H1 (cell line): ENCODE results near the gene PPIH. TPM values are rescaled to one million over a fixed set of nuclear protein-coding genes. Genes with fewer than 3 reads are reported as not detected.

Experiments used
- CTCF ChIA-PET: fragments of 300-600 bp; sonication (Branson Sonifier 250); formaldehyde crosslinking; loops from one replicate; lab custom pipeline; 2021; ENCODE audit not compliant: partially characterized antibody; lab: Charles Lee
- POLR2A ChIA-PET: fragments of 300-600 bp; sonication (Branson Sonifier 250); formaldehyde crosslinking; loops from one replicate; lab custom pipeline; 2021; ENCODE audit warnings: inconsistent platforms; ENCODE audit not compliant: partially characterized antibody; lab: Charles Lee
- DNase-seq, 2 experiments: peaks; one replicate each; pipeline versions ENCODE4 v3.0.0 to v3.0.0-alpha.2; 2010 to 2022; ENCODE audit warnings: low spot score in 2 of 2, low read depth in 1 of 2, mixed read lengths in 1 of 2
- FAIRE-seq: peaks from 2 replicates; lab custom pipeline; 2011; peaks lifted over from hg19 to GRCh38; lab: Jason Lieb, UNC
- H2AFZ ChIP-seq: 2 replicates; pipeline ENCODE4 v1.8.1; 2012; ENCODE audit warnings: low read length, inconsistent platforms
- H2AK5ac ChIP-seq: 2 replicates; pipeline ENCODE4 v1.6.1; 2013; ENCODE audit warnings: low read depth, low read length
- H2BK120ac ChIP-seq: replicated peaks from 2 replicates; pipeline ENCODE3; 2013; ENCODE audit warnings: low read depth, low read length, inconsistent platforms
- H2BK12ac ChIP-seq: 2 replicates; pipeline ENCODE4 v1.6.1; 2013; ENCODE audit warnings: low read depth, low read length
- H2BK15ac ChIP-seq: 2 replicates; pipeline ENCODE4 v1.6.1; 2013; ENCODE audit warnings: low read length
- H2BK20ac ChIP-seq: 2 replicates; pipeline ENCODE4 v1.6.1; 2013; ENCODE audit warnings: low read length
- H2BK5ac ChIP-seq: 2 replicates; pipeline ENCODE4 v1.6.1; 2013; ENCODE audit warnings: low read depth, low read length
- H3K14ac ChIP-seq: 2 replicates; pipeline ENCODE4 v1.6.1; 2013; ENCODE audit warnings: inconsistent platforms; ENCODE audit not compliant: insufficient read length
- H3K18ac ChIP-seq: 2 replicates; pipeline ENCODE4 v1.6.1; 2013; ENCODE audit warnings: low read length; ENCODE audit errors: extremely low read depth
- H3K23ac ChIP-seq: 2 replicates; pipeline ENCODE4 v1.6.1; 2013; ENCODE audit warnings: inconsistent platforms; ENCODE audit not compliant: insufficient read length
- H3K23me2 ChIP-seq: 2 replicates; pipeline ENCODE4 v1.6.1; 2013; ENCODE audit warnings: low read depth, low read length
- H3K27ac ChIP-seq: 2 replicates; pipeline ENCODE4 v1.6.1; 2011; ENCODE audit warnings: low read depth, low read length, inconsistent platforms
- H3K27me3 ChIP-seq, 4 experiments: replicated peaks in 1 of 4; 1 replicate in 1 of 4; 2 replicates in 3 of 4; pipeline versions ENCODE4 v1.6.1 to v1.8.1; 2011 to 2013; ENCODE audit warnings: low read length in 3 of 4, mild to moderate bottlenecking in 3 of 4, inconsistent platforms in 2 of 4, mixed read lengths in 2 of 4, moderate library complexity in 1 of 4; ENCODE audit not compliant: control insufficient read depth in 3 of 4, insufficient read depth in 3 of 4; ENCODE audit errors: extremely low read depth in 1 of 4
- H3K36me3 ChIP-seq, 4 experiments: 2 replicates each; pipeline versions ENCODE4 v1.6.1 to v1.8.1; 2011 to 2013; ENCODE audit warnings: mild to moderate bottlenecking in 4 of 4, low read length in 3 of 4, moderate library complexity in 2 of 4, control low read depth in 1 of 4, inconsistent platforms in 1 of 4; ENCODE audit not compliant: insufficient read depth in 4 of 4, control insufficient read depth in 2 of 4
- H3K4ac ChIP-seq: replicated peaks from 2 replicates; pipeline ENCODE3; 2013; ENCODE audit warnings: low read length, low read depth, mixed read lengths, inconsistent platforms; ENCODE audit not compliant: insufficient read length
- H3K4me1 ChIP-seq, 4 experiments: replicated peaks in 1 of 4; 1 replicate in 1 of 4; 2 replicates in 3 of 4; pipeline versions ENCODE4 v1.6.1 to v1.8.1; 2011 to 2013; ENCODE audit warnings: low read length in 3 of 4, inconsistent platforms in 2 of 4, mixed read lengths in 1 of 4; ENCODE audit not compliant: insufficient read depth in 4 of 4, control insufficient read depth in 3 of 4
- H3K4me2 ChIP-seq, 2 experiments: 2 replicates each; pipeline versions ENCODE4 v1.6.1 to v1.8.1; 2011 to 2013; ENCODE audit warnings: low read depth in 2 of 2, low read length in 2 of 2, control low read depth in 1 of 2, inconsistent platforms in 1 of 2, mild to moderate bottlenecking in 1 of 2; ENCODE audit not compliant: insufficient read depth in 1 of 2
- H3K4me3 ChIP-seq, 4 experiments: fragments of 200-600, 300-600 bp in 1 of 4; sonication (generic), shearing (Covaris generic), sonication (Bioruptor Twin) in 1 of 4; 2 replicates each; pipeline versions ENCODE4 v1.5.1 to v1.8.1; 2011 to 2016; ENCODE audit warnings: low read length in 4 of 4, low read depth in 3 of 4, control low read depth in 2 of 4, inconsistent platforms in 2 of 4, mild to moderate bottlenecking in 2 of 4, mixed read lengths in 1 of 4, moderate library complexity in 1 of 4; ENCODE audit not compliant: insufficient read depth in 2 of 4; ENCODE audit errors: extremely low read depth in 1 of 4
- H3K56ac ChIP-seq: replicated peaks from 2 replicates; pipeline ENCODE3; 2013; ENCODE audit warnings: low read depth, mild to moderate bottlenecking, mixed read lengths, low read length, inconsistent platforms; ENCODE audit not compliant: insufficient read length
- H3K79me1 ChIP-seq: 2 replicates; pipeline ENCODE4 v1.6.1; 2013; ENCODE audit warnings: low read depth, low read length, control low read depth
- H3K79me2 ChIP-seq, 2 experiments: 2 replicates each; pipeline versions ENCODE4 v1.6.1 to v1.8.1; 2012 to 2013; ENCODE audit warnings: low read length in 2 of 2, mild to moderate bottlenecking in 2 of 2, inconsistent platforms in 1 of 2; ENCODE audit not compliant: insufficient read depth in 2 of 2, control insufficient read depth in 1 of 2
- H3K9ac ChIP-seq, 4 experiments: replicated peaks in 1 of 4; 1 replicate in 1 of 4; 2 replicates in 3 of 4; pipeline versions ENCODE4 v1.6.1 to v1.8.1; 2011 to 2013; ENCODE audit warnings: low read depth in 3 of 4, low read length in 3 of 4, control low read depth in 2 of 4, mild to moderate bottlenecking in 2 of 4, moderate library complexity in 2 of 4, inconsistent platforms in 1 of 4; ENCODE audit errors: extremely low read depth in 1 of 4
- H3K9me3 ChIP-seq, 2 experiments: 2 replicates each; pipeline versions ENCODE4 v1.6.1 to v1.8.1; 2012 to 2013; ENCODE audit warnings: mild to moderate bottlenecking in 2 of 2, moderate library complexity in 2 of 2, control low read depth in 1 of 2, inconsistent platforms in 1 of 2, low read depth in 1 of 2, low read length in 1 of 2, mixed read lengths in 1 of 2; ENCODE audit not compliant: insufficient read depth in 2 of 2
- H4K20me1 ChIP-seq, 2 experiments: replicated peaks in 1 of 2; 2 replicates each; pipeline versions ENCODE3 to v1.8.1; 2011 to 2013; ENCODE audit warnings: inconsistent platforms in 2 of 2, low read length in 2 of 2, mild to moderate bottlenecking in 1 of 2; ENCODE audit not compliant: insufficient read depth in 2 of 2, control insufficient read depth in 1 of 2
- H4K5ac ChIP-seq: 2 replicates; pipeline ENCODE4 v1.6.1; 2013; ENCODE audit warnings: low read length, low read depth, mixed read lengths, inconsistent platforms; ENCODE audit not compliant: insufficient read length
- H4K8ac ChIP-seq: 2 replicates; pipeline ENCODE4 v1.8.0; 2013; ENCODE audit warnings: mild to moderate bottlenecking, moderate library complexity, low read length, inconsistent platforms; ENCODE audit not compliant: insufficient read depth; ENCODE audit errors: extremely low read depth
- H4K91ac ChIP-seq: replicated peaks from 2 replicates; pipeline ENCODE3; 2013; ENCODE audit warnings: low read length, mixed read lengths, inconsistent platforms; ENCODE audit not compliant: insufficient read length
- ASH2L ChIP-seq: fragments of 200-600, 300-600 bp; sonication (generic); IDR thresholded peaks from one replicate; pipeline ENCODE4 v1.7.1; 2017; ENCODE audit warnings: low read length
- BCL11A ChIP-seq, 2 experiments: IDR thresholded peaks; one replicate each; pipeline ENCODE4 v1.6.1; 2011; ENCODE audit warnings: low read depth in 2 of 2, low read length in 2 of 2, mild to moderate bottlenecking in 2 of 2
- CBX8 ChIP-seq: fragments of 300-800, 300-1000 bp; sonication (generic); IDR thresholded peaks from 2 replicates; pipeline ENCODE4 v1.7.1; 2016; ENCODE audit warnings: low read depth, low read length, borderline replicate concordance
- CEBPB ChIP-seq: IDR thresholded peaks from 2 replicates; pipeline ENCODE4 v1.6.1; 2012; ENCODE audit warnings: low read depth, low read length
- CHD1 ChIP-seq: IDR thresholded peaks from 2 replicates; pipeline ENCODE4 v1.6.1; 2012; ENCODE audit warnings: low read depth, low read length, improper control_type of control experiment
- E2F6 ChIP-seq: IDR thresholded peaks from 2 replicates; pipeline ENCODE4 v1.6.1; 2012; ENCODE audit warnings: inconsistent platforms
- GTF2F1 ChIP-seq: IDR thresholded peaks from 2 replicates; pipeline ENCODE4 v1.6.1; 2012; ENCODE audit warnings: low read depth, low read length, improper control_type of control experiment, borderline replicate concordance
- HDAC6 ChIP-seq: IDR thresholded peaks from one replicate; pipeline ENCODE4 v1.7.1; 2012; ENCODE audit warnings: low read depth, mild to moderate bottlenecking, inconsistent platforms, low read length, moderate library complexity
- KDM5A ChIP-seq: fragments of 200-600 bp; IDR thresholded peaks from 2 replicates; pipeline ENCODE4 v1.7.1; 2012; ENCODE audit warnings: mild to moderate bottlenecking, low read length, inconsistent platforms, mixed read lengths
- POLR2AphosphoS5 ChIP-seq: IDR thresholded peaks from 2 replicates; pipeline ENCODE4 v1.6.1; 2011; ENCODE audit warnings: low read depth, low read length
- SP2 ChIP-seq: IDR thresholded peaks from 2 replicates; pipeline ENCODE4 v1.6.1; 2012; ENCODE audit warnings: mild to moderate bottlenecking, low read length, inconsistent platforms
- SRF ChIP-seq: IDR thresholded peaks from 2 replicates; pipeline ENCODE4 v1.6.1; 2011; ENCODE audit warnings: mild to moderate bottlenecking, low read depth, low read length, moderate library complexity
- YY1 ChIP-seq: IDR thresholded peaks from 2 replicates; pipeline ENCODE4 v1.6.1; 2011; ENCODE audit warnings: low read depth, mild to moderate bottlenecking, low read length
- polyA plus RNA-seq, 7 experiments: library from polyadenylated mRNA; depleted of rRNA in 3 of 7; stranded (reverse) in 5 of 7; unstranded in 2 of 7; fragments of >200 nt in 5 of 7; fragments of 200-250 nt in 2 of 7; gene quantifications; 1 replicate in 5 of 7; 2 replicates in 1 of 7; 4 replicates in 1 of 7; pipeline versions ENCODE4 v1.2.1 to v1.2.3, GENCODE V29; 2011 to 2013; ENCODE audit warnings: missing spikeins in 2 of 7, mixed read lengths in 2 of 7
- total RNA-seq: library from RNA; stranded (reverse); fragmentation: NEBNext Ultra II Directional; extraction: Animal tissue kit (Norgen Biotek cat#: 25700); gene quantifications from 2 replicates; pipeline ENCODE4 v1.2.1, GENCODE V29; 2021
- TF ChIP-seq, protein P1 (sequence below), 3 experiments: IDR thresholded peaks; 1 replicate in 2 of 3; 2 replicates in 1 of 3; pipeline versions ENCODE4 v1.5.1 to v1.6.1; 2011; ENCODE audit warnings: low read length in 3 of 3, mild to moderate bottlenecking in 3 of 3, inconsistent platforms in 2 of 3, low read depth in 1 of 3, moderate library complexity in 1 of 3; ENCODE audit not compliant: insufficient read depth in 1 of 3; ENCODE audit errors: control extremely low read depth in 1 of 3

Gene PPIH
- total and polyA plus RNA-seq, 2 of the 8 experiments (the other 6 are each of a cell fraction or from before 2014, with no cell fraction given) = 78.1 to 91.5 TPM

GRCh38 chr1:42639116-42639515 is 19.1 kb upstream of the PPIH start:
- H3K79me2 ChIP-seq = no peaks in the 10 kb centered on the region
- H3K4me2 ChIP-seq = no peak overlapping the region
- H2AFZ ChIP-seq = no peak overlapping the region
- FAIRE-seq = no peak
- POLR2A ChIA-PET = no interaction called here
- H4K91ac ChIP-seq = no peak overlapping the region
- H3K79me1 ChIP-seq = no peaks in the 10 kb centered on the region
- H3K56ac ChIP-seq = no peak overlapping the region
- no peak overlapping the region for H2BK5ac ChIP-seq
- no peak overlapping the region for H2BK12ac ChIP-seq
- no peak for DNase-seq
- no peak overlapping the region for H2BK15ac ChIP-seq
- no peak overlapping the region for H3K4ac ChIP-seq
- H3K4me1 ChIP-seq = no peaks in the 10 kb centered on the region
- CTCF ChIA-PET = interaction anchor here (0.6 to 1.1 kb wide), 3 partner anchors 9 to 292 kb away, joined by 3 to 5 read pairs (median 3); no protein-coding TSS in a partner anchor
- H2BK20ac ChIP-seq = no peak overlapping the region
- no peaks in the 10 kb centered on the region for H3K36me3 ChIP-seq
- H3K18ac ChIP-seq = no peak overlapping the region
- no peaks in the 10 kb centered on the region for H3K9me3 ChIP-seq
- no peak overlapping the region for H3K23ac ChIP-seq
- H2AK5ac ChIP-seq = no peak overlapping the region
- no peak overlapping the region for H3K9ac ChIP-seq
- no peak overlapping the region for H3K14ac ChIP-seq
- H3K27me3 ChIP-seq = no peaks in the 10 kb centered on the region; a peak in 1 of 7 replicates
- H3K4me3 ChIP-seq = no peak overlapping the region
- no peak overlapping the region for H4K8ac ChIP-seq
- no peak overlapping the region for H2BK120ac ChIP-seq
- H3K27ac ChIP-seq = no peak overlapping the region
- no peaks in the 10 kb centered on the region for H3K23me2 ChIP-seq
- H4K5ac ChIP-seq = no peak overlapping the region
- H4K20me1 ChIP-seq = no peaks in the 10 kb centered on the region
- no peak for TF ChIP-seq GTF2F1
- TF ChIP-seq SRF = no peak
- TF ChIP-seq SP2 = no peak
- no peak for TF ChIP-seq CHD1
- TF ChIP-seq KDM5A = no peak
- TF ChIP-seq E2F6 = no peak
- no peak for TF ChIP-seq POLR2AphosphoS5
- TF ChIP-seq, protein P1, sequence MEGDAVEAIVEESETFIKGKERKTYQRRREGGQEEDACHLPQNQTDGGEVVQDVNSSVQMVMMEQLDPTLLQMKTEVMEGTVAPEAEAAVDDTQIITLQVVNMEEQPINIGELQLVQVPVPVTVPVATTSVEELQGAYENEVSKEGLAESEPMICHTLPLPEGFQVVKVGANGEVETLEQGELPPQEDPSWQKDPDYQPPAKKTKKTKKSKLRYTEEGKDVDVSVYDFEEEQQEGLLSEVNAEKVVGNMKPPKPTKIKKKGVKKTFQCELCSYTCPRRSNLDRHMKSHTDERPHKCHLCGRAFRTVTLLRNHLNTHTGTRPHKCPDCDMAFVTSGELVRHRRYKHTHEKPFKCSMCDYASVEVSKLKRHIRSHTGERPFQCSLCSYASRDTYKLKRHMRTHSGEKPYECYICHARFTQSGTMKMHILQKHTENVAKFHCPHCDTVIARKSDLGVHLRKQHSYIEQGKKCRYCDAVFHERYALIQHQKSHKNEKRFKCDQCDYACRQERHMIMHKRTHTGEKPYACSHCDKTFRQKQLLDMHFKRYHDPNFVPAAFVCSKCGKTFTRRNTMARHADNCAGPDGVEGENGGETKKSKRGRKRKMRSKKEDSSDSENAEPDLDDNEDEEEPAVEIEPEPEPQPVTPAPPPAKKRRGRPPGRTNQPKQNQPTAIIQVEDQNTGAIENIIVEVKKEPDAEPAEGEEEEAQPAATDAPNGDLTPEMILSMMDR (IDR thresholded peaks at IDR 0.05; ENCODE audit: control extremely low read depth in 1 of 3, insufficient read depth in 1 of 3, low read depth in 1 of 3, low read length in 3 of 3) = no peak
- TF ChIP-seq YY1 = no peak
- TF ChIP-seq BCL11A (IDR thresholded peaks at IDR 0.05; ENCODE audit: low read depth in 2 of 2, low read length in 2 of 2) = no peak
- TF ChIP-seq ASH2L = no peak
- no peak for TF ChIP-seq CBX8
- no peak for TF ChIP-seq CEBPB
- TF ChIP-seq HDAC6 = no peak
